GM18498 (cell line): ENCODE data around the gene TMEM19.

Experiments used
- ATAC-seq: cut with Tn5 transposase; IDR thresholded peaks from one replicate; pipeline ENCODE4 v1.9.1; 2021; ENCODE audit warnings: mild to moderate bottlenecking, moderate library complexity; ENCODE audit not compliant: unreplicated experiment

TMEM19 gene

DNA sequence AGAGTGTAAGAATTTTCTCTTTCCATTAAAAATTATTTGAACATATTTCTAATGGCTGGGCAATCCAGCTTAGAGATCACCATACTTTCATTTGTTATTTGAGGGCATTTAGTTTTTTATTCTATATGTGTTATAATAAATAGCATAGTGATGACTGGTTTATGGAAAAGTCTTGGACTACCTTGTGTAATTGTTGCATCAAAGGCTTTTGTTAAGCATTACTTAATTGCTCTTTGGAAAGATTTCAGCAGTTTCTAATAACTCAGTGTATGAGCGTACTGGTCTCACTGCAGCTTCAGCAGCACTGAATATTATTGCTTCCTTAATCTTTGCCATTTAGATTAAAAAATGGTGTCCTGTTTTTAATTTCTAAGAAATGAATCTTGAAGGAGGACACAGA lies 22.8 kb downstream of the TMEM19 start:
- ATAC-seq = no peak

DNA sequence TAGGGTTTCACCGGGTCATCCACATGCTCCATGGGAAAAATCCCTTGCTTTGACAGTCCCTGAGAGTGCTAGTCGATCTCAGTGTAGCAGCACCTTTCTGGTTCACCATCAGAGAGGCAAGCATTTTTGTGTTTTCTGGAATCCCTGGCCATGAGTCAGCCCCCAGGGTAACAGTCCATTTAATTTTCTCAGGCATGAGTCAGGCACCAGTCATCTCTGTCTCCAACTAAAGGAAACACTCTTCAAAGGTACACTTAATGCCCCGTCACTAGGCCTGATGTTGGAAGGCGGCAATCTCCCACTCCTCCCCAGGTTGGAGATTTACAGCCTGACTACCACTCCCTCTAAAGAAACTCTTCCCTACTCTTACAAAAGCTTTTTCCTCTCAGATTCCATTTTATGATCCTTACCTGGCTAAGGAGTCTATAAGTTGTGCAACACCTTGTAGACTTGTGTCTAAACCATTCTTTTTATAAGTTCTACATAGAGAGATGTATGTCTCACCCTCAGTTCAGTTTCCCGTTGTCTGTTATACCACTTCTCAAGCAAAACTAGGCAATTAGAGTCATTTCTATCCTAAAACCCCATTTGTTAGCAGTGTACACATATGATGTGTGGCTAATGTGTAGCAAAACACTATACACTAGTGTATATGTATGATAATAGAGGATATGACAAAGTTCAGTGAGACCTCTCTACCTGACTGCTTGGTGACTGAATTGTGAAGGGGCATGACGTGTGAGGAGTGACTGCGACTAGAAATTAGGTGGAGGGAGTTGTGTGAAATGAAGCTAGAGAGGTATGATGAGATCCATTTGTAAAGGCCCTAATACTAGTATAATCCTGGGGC lies 24.6 kb downstream of the TMEM19 start:
- no peak for ATAC-seq

- ATAC-seq = no peak
Measured at GRCh38 chr12:71718611-71719010, 32.7 kb downstream of the TMEM19 start.

DNA sequence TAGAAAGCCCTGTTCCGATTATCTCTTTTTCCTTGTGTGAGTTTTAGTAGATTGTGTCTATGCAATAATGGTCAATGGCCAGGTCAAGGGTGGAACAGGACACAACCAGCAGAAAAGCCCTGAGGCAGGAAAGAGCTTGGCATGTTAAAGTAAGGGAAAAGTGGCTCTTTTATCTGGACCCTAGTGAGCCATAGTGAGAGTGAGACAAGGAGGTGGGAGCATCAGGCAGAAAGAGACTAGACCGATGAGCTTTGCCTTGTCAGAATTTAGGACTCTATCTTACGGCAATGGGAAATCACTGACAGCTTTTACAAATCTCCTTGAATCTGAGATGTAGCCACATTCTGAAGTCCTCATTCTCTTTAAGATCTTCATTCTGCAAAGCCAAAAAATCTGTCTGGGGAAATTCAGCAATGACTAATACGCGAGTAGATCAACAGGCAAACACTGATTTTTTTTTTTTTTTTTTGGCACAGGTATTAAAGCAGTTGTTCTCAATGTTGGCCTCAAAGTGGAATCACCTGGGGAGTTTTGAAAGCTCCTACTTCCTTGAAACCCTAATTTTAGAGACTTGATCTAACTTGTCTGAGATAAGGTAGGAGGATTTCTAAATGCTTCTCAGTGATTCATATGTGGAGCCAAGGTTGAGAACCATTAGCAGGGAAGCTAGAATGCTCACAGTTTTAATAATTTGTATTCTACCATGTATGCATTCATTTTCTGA lies 33.9 kb downstream of the TMEM19 start:
- no peak for ATAC-seq

DNA sequence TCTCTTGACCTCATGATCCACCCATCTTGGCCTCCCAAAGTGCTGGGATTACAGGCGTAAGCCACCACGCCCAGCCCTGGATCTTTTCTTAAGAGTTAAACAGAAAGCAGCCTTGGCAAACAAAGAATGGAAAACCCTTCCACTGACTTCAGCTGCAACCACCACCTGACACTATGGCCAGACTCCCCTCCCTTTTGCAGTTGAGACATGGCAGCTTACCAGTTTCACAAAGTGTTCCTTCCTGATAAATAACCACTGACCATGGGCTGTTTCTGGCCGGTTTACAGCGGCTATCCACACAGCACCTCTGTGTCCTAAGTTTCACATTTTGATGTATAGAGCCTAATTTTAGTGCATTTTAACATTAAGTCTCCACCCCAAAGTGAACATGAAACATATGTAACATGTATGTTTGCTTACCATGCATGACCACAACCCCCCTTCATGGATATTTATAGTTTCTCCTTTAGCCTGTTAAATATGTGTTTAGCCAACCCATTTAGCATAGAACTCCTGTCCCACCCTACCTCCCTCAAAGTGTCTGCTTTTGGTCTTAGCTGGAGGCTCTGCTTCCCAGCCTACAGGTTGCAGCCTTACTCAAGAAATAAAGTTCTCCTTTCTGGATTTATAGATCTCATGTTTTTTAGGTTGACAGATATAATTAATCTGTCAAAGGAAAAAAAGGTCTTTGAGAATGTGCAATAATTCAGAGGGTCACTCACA lies 36.1 kb downstream of the TMEM19 start:
- ATAC-seq = no peak

DNA sequence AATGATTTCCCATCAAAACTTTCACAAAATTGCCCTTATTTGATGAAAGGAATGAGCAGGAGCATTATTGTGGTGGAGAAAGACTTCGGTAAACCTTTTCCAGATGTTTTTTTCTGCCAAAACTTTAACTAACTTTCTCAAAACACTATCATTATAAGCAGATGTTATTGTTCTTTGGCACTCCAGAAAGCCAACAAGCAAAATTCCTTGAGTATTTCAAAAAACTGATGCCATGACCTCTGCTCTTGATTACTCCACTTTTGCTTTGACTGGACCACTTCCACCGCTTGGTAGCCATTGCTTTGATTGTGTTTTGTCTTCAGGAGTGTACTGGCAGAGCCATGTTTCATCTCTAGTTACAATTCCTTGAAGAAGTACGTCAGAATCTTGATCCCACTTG lies 39.1 kb downstream of the TMEM19 start:
- ATAC-seq = no peak

DNA sequence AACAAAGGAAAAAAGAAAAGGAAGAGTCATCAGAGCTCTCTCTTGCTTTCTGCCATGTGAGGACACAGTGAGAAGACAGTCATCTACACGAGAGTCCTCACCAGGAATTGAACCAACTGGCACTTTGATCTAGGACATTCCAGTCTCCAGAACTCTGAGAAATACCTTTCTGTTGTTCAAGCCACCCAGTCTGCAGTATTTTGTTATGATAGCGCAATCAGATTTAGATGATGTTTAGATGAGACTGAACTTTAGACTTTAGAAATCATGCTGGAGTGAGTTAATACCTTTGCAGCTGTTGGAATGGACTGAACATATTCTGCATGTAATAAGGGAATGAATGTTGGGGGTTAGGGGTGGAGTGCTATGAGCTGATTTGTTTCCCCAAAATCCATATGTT lies 40.7 kb downstream of the TMEM19 start:
- ATAC-seq = no peak

DNA sequence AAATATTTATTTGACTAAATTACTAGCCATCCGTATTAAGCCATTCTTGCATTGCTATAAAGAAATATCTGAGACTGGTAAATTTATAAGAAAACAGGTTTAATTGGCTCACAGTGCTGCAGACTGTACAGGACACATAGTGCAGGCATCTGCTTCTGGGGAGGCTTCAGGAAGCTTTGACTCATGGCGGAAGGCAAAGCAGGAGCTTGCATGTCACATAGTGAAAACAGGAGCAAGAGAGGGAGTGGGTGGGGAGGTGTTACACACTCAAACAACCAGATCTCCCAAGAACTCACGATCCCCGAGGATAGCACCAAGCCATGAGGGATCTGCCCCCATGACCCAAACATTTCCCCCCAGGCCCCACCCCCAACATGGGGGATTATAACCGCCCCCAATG lies 42.1 kb downstream of the TMEM19 start:
- no peak for ATAC-seq

GRCh38 chr12:71730936-71731335 lies 45.1 kb downstream of the TMEM19 start:
- no peak for ATAC-seq

DNA sequence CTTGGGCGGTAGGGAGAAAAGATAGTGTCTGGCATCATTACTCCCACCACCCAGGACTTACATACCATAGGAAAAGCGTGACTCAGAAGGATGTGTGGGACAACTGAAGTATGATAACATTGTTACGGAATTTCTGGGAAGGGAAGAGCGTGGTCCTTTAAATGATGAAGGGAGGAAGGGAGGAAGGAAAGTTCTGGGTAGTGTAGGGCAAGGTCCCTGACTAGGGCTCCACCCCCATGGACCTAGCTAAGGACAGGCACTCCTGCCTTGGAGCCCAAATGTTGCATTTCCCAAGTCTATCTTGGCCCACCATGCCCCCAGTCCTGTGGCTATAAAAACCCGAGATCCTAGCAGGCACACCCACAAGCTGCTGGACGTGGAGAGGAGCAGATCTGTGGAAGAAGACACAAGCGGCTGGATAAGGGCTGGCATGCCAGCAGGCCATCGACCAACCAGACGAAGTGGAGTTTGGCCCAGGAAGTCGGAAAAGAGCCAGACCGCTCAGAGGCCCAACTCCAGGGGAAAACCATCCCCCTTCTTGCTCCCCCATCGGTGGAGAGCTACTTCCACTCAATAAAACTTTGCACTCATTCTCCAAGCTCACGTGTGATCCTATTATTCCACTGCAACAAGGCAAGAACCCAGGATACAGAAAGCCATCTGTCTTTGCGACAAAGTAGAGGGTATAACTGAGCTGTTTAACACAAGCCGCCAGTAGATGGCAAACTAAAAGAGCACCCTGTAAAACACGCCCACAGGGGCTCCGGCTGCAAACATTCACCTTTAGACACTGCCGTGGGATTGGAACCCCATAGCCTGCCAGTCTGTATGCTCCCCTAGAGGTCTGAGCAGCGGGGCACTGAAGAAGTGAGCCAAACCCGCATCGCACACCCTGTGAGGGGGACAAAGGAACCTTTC lies 45.8 kb downstream of the TMEM19 start:
- ATAC-seq = no peak

- no peak for ATAC-seq
Measured at GRCh38 chr12:71732357-71732712, 46.5 kb downstream of the TMEM19 start.

GRCh38 chr12:71737197-71737596 lies 51.3 kb downstream of the TMEM19 start:
- no peak for ATAC-seq

DNA sequence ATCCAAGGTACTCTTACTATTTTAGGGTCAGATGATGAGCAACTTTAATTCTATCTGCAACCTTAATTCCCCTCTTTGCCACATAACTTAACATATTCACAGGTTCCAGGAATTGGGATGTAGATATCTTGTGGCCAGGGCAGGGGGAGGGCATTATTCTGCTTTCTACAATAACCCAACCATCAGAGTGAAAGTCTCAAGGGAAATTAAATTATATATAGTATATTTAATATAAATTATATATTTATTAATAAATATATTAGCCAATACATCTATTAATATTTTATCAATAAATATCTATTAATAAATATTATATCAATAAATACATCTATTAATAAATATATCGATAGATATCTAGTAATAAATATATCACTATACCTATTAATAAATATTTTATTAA lies 57.1 kb downstream of the TMEM19 start:
- no peak for ATAC-seq

- ATAC-seq = no peak
Measured at GRCh38 chr12:71744522-71745300, 58.8 kb downstream of the TMEM19 start.

DNA sequence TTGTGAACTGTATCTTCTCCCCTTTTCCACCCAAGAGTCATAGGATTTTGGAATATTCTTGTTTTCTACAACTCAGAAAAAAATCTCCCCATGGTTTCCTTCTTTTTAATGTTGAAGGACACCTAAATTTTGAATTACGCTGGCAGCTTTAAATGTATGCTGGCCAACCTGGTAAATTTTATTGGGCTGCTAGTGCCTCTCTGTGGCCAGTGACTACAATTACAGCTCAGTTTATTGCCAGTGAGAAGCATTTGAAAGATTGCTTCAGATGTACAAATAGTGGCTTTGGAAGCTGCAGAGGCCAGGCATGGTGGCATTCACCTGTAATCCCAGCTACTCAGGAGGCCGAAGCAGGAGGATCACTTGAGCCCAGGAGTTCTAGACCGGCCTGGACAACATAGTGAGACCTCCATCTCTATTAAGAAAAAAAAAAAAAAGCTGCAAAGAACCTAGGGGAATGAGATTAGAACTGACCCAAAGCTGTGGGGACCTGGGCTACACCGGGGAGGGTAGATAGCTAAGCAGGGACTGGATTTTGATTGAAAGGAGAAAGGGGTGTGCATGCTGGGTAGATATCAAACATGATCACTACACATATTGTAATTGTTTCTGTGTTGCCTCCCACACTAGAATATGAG lies 61.2 kb downstream of the TMEM19 start:
- peak; percentile 91 for ATAC-seq

- no peak for ATAC-seq
Measured at GRCh38 chr12:71748081-71748850, 62.4 kb downstream of the TMEM19 start.

GRCh38 chr12:71749666-71750065 lies 63.8 kb downstream of the TMEM19 start:
- no peak for ATAC-seq

DNA sequence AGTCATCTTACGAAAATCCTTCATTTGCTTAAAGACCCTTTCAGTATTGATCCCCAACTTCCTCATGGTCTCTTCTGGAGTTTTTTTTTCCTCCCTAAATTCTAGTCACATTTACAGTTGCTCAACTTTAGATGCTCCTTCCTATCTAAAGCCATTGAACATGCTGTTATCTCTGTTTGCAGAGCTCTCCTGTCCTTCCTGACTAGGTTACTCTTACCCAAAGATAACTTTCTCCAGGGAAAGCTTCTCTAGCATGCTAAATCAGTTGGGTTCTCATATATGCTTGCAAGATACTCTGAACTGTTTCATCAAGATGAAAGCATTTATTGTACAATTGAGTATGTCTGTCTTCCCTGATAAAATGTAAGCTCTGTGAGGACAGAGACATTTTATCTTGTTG lies 67.0 kb downstream of the TMEM19 start:
- ATAC-seq = no peak
